HG02759 (cell line): ENCODE data around the gene PRSS57.

ENCODE experiments used
- ATAC-seq: cut with Tn5 transposase; IDR thresholded peaks from one replicate; pipeline ENCODE4 v1.9.1; 2021; ENCODE audit warnings: mild to moderate bottlenecking, moderate library complexity; ENCODE audit not compliant: unreplicated experiment

Gene PRSS57

GRCh38 chr19:653425-653824 is 41.8 kb downstream of the PRSS57 start:
- no peak for ATAC-seq

- ATAC-seq, result no peak
Measured at GRCh38 chr19:652467-653389, 42.5 kb downstream of the PRSS57 start.

- ATAC-seq, result no peak
Measured at GRCh38 chr19:651991-652390, 43.3 kb downstream of the PRSS57 start.

DNA sequence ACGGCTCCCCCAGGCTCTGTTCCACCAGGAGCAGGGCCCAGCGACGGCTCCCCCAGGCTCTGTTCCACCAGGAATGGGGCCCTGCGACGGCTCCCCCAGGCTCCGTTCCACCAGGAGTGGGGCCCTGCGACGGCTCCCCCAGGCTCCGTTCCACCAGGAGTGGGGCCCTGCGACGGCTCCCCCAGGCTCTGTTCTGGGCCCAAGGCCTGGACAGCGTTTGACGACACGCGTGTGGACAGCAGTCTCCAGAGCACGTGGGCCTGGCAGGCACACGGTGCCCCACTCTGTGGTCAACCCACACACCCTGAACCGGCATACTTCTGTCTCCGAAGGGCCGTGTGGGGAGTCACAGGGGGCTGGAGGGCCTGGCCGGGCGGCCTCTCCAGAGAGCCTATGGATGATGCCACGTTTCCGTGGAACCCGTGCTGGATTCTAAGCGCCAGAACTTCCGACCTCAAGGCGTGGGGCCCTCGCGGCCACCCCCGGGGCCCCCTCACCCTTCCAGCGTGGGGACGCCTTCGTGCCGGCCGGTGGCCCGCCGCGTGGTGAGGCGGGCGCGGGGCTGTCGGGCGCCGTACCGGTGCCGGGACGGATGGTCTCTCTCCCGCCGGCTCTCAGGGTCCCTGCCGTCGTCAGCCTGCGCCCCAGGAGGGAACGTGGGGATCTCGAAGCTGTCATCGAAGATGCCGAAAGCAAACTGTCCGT is 44.0 kb downstream of the PRSS57 start:
- ATAC-seq, result no peak

GRCh38 chr19:650121-650520 is 45.1 kb downstream of the PRSS57 start:
- no peak for ATAC-seq

DNA sequence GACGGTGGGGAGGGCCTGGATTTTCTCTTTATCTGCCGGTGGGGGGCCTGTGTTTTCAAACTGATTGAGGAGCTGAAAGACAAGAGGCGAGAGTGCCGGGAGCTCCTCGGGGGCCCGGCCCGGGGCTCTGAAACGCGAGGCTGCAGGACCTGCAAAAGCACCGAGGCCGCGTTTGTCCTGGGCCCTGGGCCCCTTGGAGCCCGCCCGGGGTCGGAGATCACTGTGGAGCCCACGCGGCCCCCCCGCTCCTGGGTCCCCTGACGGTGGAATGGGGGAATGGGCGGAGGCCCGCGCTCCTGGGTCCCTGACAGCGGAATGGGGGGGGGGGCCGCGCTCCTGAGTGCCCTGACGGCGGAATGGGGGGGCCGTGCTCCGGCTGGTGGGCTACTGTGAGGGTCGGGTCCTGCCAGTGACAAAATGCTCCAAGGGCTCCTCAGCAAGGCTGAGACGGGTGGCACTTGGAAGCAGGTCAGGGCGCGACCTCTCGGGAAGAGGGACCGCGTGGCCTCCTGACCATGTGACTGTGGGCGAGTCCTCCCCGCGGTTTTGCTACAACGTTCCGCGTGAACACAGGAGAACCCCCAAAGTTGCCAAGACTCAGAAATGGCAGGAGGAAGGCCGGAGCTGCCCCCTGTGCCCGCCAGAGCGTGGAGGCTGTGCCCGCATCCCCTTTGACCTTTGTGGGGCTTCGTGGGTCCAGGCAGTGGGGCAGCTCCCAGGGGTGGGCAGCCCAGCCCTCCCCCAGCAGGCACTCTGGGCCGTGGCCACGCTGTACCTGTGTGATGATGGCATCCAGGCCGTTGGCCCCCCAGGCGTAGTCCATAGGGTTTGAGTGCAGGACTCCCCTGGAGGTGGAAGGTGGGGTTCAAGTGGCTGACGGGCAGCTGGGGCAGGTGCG is 46.1 kb downstream of the PRSS57 start:
- ATAC-seq, result no peak

DNA sequence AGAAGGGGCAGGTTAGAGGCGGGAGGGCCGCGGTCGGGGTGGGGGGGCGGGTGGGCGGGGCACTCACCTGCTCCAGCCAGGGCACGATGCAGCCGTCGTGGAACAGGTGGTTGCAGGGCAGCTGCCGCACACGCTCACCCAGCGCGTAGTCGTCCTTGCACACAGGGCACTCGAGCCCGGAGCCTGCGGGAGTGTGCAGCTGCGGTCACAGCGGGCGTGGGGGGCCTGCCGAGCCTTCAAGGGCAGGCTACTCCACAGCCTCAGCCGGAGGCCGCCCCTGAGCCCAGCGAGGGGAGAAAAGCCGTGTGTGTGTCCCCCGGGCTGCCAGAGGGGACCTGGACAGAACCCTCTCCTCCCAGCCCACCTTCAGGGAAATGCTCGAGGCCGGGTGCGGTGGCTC is 46.9 kb downstream of the PRSS57 start:
- ATAC-seq, result no peak

DNA sequence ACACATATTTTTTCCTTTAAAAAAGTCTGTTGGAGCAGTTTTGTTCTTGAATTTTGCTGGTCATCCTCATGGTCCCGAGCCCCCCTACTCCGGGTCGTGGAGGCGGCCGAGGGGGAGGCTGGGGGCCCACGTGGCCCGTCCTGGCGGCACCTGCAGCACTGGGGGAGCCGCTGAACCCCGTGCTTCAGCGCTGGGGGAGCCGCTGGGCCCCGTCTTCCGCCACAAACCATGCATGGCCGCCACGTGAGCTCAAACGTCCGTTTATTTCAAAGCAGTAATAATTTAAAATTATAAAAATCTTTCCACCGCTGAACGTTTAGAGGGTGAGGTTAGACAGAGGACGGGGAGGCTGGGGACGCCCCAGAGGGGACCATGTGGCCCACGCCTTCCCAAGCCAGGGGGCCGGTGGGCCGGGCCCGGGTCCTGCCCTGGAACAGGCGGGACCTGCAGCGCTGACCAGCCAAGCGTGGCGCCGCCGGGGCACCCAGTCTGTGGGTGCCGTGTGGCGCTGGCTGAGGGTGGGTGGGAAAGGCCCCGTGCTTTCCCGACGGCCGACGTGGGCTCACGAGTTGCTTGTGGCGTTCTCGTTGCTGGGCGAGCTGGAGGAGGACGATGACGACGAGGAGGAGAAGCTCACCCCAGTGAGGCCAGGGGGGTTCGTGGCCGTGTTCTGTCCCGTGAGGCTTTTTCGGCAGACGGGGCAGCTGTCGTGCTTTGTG is 47.5 kb downstream of the PRSS57 start:
- ATAC-seq, result no peak

GRCh38 chr19:646779-647565 is 48.3 kb downstream of the PRSS57 start:
- ATAC-seq, result no peak

DNA sequence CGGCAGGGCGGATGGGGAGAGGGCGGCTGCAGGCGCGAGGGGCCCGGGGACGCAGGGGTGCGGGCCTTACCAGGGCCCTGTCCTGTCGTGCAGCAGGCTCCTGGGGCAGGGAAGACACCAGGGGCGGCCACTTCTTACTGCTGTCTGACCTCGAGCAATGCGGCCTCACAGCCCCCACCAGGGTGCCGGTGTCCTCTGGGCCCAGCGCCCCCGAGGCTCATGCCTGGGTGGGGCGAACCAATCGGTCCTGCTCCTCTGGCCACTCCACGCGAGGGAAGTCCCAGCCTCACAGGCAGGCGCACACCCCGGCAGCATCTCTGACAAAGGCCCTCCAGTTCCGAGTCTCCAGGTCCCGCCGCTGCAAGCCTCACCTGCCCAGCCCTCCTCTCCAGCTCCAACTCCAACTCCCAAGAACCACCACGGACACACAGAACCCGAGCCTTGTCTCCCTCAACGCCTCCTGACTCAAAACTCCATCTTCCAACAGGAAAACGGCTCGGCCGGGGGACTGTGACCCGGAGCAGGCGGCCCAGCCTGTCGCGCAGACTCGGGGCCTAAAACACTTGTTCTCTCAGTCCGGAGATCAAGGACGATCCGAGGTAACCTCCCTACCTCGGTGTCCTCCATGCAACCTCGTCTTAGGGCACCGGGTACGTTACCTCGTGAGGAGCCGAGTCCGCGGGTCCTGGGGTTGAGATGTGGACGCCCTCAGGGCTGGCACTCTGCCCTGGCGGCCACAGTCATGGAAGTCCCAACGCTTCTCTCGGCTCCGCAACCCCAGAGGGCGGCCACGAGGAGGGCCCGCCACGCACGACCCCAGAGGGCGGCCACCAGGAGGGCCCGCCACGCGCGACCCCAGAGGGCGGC is 49.1 kb downstream of the PRSS57 start:
- ATAC-seq, result no peak

- ATAC-seq, result no peak
Measured at GRCh38 chr19:644789-645188, 50.5 kb downstream of the PRSS57 start.

GRCh38 chr19:644363-644762 is 50.9 kb downstream of the PRSS57 start:
- ATAC-seq, result no peak

GRCh38 chr19:643736-644135 is 51.5 kb downstream of the PRSS57 start:
- ATAC-seq, result no peak

- ATAC-seq, result no peak
Measured at GRCh38 chr19:642767-643727, 52.2 kb downstream of the PRSS57 start.

GRCh38 chr19:641702-642101 is 53.5 kb downstream of the PRSS57 start:
- no peak for ATAC-seq

DNA sequence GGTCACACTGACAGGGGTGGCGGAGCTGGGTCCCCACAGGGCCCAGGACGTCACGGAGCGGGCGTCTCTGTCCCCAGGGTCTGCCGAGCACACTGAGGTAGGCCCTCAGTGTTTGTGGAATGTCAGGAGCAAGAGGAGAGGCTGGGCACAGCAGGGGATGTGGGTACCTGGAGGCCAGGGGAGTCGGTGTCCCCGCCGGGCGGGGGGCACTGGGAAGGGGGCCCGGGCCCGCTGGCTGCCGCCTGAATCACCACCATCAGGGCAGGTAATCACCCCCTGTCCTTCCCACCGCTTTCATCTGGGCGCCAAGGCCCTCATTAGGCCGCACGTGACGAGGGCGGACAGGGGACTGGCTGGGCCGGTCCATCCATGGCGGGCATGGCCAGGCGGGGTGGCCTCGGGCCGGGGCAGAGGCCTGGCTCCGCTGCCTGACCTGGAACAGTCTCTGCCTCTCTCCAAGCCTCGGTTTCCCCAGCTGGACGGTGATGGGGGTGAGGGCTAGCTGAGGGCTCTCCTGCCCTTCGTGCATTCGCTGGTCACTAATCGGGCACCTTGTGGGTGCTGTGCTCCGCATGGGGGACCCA is 54.6 kb downstream of the PRSS57 start:
- ATAC-seq, result no peak

DNA sequence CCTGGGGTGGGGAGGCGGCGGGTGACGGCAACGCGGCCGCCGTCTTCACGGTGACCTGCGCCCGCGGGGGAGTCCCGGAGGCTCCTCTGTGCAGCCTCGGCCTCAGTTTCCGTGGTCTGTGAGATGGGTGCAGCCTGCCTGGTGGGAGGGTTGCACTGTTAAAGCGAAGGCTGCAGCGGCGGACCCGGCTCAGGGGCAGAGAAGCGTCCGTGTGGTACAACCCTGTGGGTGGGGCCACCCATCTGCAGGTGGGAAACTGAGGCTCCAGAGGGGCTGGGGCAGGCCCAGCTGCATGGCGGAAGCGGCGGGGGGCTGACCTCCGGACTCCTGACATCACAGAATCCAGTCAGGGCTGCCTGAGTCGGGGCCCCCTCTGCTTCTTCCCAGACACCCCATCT is 55.1 kb downstream of the PRSS57 start:
- peak; percentile 7 for ATAC-seq
